OCI-LY7 (cell line): Measurements from ENCODE around the gene MLLT3.

Experiments
- EZH2phosphoT487 ChIP-seq: fragments of 200-600 bp; sonication (generic); IDR thresholded peaks from 2 replicates; pipeline ENCODE4 v1.6.1; 2018; ENCODE audit warnings: low read depth, borderline replicate concordance, mild to moderate bottlenecking, mixed run types, antibody characterized with exemption, low read length, moderate library complexity, mixed read lengths
- TF ChIP-seq, protein P1 (sequence below): fragments of 200-600 bp; sonication (generic); conservative IDR thresholded peaks from 2 replicates; pipeline ENCODE4 v1.5.1; 2014; ENCODE audit warnings: mild to moderate bottlenecking, antibody characterized with exemption, low read length, moderate library complexity, mixed read lengths

DNA sequence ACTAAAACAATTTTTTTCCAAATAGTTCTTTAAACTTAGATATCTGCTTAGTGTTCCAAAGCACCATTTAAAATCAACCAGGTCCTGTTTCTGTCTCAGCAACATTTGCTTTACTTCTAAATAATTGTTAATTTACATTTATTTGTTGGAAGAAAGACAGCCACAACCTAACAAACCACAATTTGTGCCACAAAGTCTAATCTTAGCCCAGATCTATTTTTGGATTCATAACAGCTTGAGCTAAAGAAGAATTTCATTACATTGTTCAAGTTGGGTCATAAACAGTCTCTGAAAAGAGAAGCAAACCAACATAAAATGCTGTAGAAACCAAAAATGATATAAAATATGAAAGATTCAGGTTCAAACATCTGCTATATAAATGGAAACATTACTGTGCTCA is 24.4 kb downstream of the MLLT3 start:
- TF ChIP-seq, protein P1, sequence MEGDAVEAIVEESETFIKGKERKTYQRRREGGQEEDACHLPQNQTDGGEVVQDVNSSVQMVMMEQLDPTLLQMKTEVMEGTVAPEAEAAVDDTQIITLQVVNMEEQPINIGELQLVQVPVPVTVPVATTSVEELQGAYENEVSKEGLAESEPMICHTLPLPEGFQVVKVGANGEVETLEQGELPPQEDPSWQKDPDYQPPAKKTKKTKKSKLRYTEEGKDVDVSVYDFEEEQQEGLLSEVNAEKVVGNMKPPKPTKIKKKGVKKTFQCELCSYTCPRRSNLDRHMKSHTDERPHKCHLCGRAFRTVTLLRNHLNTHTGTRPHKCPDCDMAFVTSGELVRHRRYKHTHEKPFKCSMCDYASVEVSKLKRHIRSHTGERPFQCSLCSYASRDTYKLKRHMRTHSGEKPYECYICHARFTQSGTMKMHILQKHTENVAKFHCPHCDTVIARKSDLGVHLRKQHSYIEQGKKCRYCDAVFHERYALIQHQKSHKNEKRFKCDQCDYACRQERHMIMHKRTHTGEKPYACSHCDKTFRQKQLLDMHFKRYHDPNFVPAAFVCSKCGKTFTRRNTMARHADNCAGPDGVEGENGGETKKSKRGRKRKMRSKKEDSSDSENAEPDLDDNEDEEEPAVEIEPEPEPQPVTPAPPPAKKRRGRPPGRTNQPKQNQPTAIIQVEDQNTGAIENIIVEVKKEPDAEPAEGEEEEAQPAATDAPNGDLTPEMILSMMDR = no peak
- no peak for TF ChIP-seq EZH2phosphoT487
